HG03280 (cell line): ENCODE measurements around the gene ZMYND8.

Experiments used
- ATAC-seq: cut with Tn5 transposase; IDR thresholded peaks from one replicate; pipeline ENCODE4 v1.9.1; 2021; ENCODE audit warnings: mild to moderate bottlenecking, moderate library complexity; ENCODE audit not compliant: unreplicated experiment

The ZMYND8 gene

DNA sequence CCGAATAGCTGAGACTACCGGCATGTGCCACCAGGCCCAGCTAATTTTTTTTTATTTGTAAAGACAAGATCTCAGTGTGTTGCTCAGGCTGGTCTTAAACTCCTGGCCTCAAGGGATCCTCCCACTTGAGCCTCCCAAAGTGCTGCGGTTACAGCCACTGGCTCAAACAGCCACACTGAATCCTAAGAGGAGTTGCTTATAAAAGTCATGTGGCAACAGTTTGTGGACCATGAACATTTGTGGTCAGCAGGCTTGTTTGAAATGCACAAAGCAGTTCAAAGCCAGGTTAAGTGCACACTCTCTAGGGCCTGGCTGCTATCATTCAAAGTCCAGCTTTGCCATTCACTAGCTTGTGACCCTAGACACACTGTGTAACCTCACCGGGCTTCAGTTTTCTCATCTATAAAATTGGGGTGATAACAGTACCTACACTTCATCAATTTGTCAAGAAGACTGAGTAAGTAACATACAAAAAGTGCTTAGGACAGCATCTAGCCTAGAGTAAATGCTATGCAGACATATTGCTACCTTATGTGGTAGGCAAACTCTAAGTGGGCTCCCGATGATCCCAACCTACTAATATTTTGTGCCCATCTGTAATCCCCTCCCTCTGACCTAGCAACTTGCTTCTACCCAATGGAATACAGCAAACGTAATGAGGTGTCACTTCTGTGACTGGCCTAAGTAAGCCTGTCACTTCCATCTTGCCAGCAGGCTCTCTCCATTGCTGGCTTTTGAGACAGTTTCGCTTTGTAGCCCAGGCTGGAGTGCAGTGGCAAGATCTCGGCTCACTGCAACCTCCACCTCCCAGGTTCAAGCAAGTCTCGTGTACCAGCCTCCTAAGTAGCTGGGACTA is 122.9 kb downstream of the ZMYND8 start:
- no peak for ATAC-seq

DNA sequence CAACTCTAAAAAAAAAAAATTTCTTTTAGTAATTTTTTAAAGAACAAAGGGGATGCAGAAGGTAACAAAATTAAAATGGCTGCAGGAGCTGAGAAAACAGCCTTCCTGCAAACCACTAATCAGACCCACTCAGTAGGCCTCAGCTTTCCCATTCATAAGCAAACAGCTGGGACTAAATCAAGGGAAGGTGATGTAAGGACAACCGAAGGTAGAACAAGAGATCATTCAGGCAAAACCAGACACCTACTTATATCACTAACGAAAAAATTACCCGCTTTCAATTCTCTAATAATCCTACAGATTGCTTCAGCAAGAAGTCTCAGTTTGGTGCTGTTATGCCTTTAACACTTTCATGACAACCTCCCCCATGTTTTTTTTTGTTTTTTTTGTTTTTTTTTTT is 124.0 kb downstream of the ZMYND8 start:
- no peak for ATAC-seq

DNA sequence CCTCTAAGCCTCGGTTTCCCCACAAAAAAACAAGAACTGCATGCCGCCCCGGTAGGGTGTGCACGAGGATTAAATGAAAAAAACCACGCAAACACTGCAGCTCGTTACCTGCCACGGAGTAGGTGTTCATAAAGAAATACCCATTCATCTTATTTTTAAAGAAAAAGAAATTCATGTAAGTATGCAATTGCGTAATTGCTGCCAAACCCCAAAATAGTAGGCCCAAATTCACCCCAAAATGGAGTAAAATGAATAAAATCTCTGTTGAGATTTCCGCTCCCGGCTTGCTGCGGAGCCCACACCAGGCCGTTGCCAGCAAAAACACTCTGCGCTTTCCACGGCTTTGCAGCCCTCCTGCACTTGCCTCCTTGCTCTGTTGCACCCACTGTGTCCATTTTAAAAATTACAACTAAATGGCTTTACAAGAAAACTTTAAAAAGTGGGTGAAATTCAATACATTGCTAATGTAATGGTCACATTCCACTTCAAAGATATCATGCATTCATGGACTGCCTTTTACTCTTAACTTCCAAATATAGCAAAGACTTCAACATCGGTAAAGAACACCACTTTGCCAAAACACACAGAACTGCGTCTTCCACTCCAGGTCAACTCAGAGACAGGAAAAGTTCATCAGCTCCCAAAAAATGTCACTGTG is 125.0 kb downstream of the ZMYND8 start:
- no peak for ATAC-seq

DNA sequence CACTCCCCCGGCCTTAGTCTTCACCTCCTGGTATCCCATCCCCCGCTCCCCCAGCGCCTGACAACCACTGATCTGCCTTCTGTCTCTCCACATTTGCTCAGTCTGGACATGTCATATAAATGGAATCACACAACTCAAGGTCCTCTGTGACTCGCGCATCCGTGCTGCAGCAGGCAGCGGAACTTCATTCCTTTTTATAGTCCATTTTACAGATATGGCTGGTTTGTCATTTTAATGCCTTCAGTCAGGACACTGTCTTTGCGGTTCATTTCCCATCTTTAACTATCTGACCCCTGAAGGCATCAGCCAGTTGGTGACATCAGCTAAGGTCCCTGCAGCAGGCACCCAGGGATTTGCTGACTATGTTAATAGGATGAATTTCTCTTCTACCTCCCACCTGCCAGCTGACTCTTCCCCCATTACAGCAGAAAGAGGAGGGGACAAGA is 125.7 kb downstream of the ZMYND8 start:
- ATAC-seq, result no peak

DNA sequence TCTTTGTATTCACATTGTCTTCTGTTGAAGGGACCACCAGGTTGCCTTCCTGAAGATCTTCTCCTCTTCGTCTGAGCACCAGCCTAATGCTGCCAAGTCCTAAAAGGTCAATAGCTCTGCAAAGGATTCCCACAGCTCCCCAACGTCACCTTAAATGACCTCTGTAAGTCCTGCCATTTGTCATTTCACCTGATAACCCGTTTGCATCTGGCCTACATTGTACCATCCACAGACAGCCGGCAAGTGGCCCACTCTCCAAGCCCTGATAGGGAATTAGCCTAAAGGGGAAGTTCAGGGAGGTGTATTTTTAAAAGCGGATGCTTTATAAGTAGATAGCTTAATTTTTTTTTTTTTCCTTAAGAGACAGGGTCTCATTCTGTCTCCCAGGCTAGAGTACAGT is 127.8 kb downstream of the ZMYND8 start:
- ATAC-seq, result no peak

DNA sequence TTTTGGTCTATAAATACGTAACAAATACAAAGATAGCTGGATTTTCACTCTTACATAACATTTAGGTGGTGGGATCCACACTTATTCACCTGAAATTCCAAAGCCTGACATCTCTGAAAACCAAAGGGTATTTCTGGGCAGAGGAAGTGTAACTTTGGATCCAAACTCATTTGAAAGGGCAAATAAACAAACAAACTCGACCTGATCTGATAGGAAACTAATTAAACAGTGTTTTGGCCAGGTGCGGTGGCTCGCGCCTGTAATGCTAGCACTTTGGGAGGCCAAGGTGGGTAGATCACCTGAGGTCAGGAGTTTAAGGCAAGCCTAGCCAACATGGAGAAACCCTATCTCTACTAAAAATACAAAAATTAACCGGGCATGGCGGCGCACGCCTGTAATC is 128.9 kb downstream of the ZMYND8 start:
- ATAC-seq, result no peak

DNA sequence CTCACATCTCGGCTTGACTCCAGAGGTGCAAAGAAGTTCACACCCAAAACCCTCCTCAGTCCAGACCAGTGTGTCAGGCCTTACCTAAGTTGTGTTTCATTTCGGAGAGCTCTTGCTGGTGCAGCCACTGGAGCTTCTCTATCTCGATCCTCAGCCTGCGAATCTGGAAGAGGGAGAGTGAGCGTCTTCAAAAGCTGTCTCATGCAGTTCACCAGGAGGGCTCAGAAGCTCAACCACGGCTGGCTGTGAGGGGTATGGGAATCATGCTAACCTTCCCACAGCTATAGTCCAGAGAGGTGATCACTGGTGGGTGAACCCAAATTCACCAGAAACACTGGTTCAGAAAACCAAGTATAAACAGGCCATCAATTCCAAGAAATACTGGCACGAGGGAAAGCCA is 129.4 kb downstream of the ZMYND8 start:
- ATAC-seq, result no peak

DNA sequence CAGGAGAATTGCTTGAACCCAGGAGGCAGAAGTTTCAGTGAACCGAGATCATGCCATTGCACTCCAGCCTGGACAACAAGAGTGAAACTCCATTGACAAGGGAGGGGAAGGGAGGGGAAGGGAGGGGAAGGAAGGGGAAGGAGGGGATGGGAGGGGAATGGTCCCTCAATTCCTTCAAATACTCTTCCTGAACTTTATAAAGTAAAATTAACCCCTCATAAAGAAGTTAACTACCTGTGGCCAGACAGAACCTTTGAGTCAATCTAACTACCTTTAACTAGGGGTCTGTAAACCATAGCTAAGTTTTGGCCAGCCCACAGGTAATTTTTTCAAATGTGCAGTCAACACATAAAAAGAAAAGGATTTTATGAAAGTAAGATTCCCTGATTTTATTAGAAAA is 131.0 kb downstream of the ZMYND8 start:
- ATAC-seq, result no peak

DNA sequence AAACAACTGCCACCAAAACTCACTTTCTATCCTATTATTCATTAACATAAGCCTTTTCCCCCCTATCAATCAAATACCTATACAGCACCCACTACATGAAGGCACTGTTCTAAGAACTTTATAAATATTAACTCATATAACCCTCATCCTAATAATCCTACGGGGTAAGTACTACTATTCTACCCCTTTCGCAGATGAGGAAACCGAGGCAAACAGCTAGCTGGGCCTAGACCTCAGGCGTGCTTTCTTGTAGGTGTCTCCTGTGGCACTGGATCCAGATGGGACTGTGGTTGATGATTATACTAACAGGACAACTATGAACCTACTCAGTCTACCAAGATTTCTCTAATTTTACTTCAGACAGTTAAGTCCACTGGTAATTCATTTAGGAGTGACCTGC is 131.6 kb downstream of the ZMYND8 start:
- ATAC-seq, result no peak

DNA sequence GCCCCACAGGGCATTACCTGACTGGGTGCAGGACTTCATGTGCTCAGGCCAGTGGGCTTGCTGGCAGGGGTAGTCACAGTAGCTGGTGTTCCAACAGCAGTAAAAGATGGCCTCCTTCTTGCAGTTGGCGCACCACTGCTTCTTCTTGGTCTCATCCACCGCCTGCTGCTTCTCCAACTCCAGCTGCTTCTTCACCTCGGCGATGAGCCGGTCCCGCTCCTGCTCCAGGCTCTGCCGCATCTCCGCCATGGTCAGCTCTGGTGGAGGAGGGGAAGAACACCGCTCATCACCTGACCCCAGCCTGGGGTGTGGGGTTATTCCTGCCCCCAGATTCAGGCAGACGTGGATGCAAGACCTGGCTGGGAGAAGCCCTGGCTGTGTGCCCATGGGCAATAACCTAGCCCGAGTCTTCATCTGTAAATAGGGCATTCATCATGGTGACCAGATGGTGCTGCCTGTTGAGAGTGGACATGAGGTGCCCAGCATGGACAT is 132.2 kb downstream of the ZMYND8 start:
- ATAC-seq, result no peak

DNA sequence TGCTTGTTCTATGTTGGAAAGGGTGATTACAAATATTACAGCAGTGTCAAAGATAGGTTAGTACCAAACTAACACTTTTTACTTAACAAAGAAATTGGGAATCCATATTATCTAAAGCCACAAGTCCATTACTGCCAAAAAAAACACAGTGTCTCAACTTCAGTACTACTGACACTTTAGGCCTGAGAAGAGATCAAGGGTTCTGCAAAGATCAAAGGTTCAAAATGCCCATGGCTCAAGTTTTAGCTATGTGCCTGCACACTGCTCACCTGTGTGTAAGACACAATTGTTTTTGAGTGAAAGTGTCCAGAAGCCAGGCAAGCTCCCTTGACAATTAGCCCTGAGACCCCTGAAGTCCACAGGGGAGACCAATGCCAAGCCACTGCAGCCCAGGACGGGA is 132.6 kb downstream of the ZMYND8 start:
- no peak for ATAC-seq

DNA sequence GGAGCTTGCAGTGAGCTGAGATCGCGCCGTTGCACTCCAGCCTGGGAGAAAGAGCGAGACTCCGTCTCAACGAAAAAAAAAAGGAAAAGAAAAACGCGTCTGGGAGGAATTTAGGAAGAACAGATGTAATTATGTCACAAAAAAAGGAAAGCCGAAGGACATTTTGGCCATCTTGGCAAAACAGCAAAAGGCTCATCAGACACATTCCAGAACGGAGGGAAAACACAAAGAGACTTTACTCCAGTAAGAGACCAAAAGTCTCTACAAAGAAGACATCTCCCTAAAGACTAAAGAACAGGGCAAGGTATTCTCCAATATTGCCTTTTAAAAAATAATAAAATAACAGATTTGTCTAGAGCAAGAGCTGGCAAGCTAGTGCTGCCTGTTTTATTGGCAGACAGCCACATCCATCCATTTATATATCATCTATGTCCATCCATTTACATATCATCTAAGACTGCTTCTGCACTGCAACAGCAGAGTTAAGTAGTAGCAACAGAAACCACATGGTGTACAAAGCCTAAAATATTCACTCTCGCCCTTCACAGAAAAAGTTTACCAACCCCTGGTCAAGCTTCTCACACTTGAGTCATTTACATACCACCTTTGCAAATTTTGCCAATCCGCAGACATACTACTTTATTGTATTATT is 133.9 kb downstream of the ZMYND8 start:
- ATAC-seq, result no peak

DNA sequence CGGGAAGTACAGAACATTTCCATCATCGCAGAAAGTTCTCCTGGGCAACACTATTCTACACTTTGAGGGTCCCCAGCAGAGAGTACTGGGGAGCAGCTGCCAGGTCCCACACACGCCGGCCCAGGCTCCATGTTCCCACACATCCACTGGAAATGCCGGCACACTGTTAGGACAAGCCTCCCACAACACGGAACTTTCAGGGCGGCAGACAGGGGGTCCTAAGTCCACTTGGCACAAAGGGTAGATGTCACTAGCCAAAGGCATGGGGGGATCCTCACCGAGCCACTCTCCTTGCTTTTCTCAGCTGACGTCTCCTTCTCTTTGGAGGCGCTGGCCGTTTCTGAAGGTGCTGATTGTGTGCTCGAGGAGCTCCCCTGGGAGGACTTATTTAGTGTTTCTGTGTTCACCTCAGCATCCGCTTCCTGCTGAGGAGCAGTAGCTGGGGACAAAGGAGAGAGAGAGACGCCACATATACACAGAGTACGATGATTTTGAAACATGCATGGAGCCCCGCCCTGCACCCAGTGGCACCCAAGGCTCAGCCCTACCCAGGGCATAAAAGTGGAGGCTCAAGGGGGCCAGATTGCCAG is 135.4 kb downstream of the ZMYND8 start:
- no peak for ATAC-seq

DNA sequence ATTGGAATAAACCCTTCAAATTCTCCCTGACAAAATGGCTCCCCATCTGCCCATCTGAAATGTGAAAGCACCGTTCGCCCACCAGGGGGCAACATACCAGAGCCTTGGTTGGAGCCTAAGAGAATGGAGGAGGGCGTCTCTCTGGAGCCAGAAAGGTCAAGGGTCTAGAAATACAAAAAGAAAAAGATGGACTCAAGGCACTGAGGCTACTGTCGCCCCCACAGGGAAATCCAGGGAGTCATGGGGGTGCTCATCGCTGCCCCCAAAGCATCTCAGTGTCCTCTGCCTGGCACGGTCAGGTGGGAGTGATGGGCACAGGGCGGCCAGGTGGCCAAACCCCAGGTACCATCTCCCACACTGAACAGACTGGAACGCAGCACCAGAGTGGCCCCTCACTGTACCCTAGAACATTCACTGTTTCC is 136.3 kb downstream of the ZMYND8 start:
- ATAC-seq, result no peak

DNA sequence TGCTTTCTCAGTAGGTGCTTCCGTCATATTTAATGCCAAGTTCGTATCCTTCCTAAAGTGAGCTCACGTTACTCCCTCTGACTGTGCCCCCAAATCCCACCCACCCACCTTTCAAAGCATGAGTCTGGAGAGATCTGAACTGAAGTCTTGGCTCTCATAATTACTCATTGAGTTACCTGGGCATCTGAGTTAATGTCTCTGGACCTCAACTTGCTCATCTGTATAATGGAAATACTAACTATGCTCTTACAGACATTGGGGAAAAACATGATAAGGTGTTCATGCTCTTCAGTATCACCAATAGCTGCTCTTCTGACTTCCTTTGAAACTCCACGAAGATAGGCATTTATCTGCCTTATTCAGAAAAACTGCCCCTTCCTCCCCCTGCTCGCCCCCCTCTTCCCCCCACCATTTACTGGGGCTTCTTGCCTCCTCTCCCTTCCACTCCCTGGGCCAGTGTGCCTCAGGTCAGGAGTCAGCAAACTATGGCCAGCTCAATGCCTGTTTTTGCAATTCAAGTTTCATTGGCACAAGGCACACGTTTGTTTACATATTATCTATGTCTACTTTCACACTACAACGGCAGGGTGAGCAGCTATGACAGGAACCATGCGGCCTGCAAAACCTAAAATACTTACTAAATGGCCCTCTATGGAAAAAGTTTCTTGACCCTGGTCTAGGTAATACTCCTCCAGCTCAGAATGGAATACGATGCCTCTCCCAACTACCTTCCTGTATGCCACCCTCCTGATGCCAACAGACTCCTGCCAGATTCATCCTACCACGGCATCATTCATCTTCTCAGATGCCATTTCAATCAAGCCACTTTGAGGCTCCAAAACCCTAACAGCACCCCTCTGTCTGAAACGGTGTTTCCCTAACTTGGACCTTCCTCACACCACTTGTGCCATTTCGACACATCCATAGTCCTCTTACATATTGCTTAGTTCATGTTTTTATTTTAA is 138.7 kb downstream of the ZMYND8 start:
- no peak for ATAC-seq

DNA sequence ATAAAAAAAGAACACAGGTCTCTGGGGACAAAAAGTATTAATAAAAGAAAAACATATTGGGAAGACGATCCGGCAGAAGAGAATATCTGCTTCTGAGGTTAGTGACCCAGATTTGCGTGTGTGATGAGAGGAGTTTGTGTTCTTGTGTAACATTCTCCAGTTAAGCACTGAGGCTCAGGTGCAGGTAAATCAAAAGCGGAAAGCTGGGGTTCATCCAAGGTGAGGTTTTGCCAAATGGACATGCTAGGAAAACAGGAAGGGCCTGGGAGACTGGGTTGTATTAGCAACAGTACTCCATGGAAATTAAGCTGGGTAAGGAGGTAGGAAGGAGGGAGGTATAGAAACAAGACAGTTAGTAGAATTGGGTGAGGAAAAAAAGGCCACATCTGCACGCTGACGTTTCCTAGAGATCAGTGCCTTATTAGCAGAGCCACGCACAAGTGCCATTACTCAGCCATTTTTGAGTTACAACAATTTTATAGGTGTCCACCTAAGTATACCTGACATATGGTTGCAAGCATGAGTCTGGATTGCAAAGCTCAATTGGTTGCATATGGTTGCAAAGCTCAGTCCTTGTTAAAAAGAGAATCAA is 139.6 kb downstream of the ZMYND8 start:
- ATAC-seq, result no peak

DNA sequence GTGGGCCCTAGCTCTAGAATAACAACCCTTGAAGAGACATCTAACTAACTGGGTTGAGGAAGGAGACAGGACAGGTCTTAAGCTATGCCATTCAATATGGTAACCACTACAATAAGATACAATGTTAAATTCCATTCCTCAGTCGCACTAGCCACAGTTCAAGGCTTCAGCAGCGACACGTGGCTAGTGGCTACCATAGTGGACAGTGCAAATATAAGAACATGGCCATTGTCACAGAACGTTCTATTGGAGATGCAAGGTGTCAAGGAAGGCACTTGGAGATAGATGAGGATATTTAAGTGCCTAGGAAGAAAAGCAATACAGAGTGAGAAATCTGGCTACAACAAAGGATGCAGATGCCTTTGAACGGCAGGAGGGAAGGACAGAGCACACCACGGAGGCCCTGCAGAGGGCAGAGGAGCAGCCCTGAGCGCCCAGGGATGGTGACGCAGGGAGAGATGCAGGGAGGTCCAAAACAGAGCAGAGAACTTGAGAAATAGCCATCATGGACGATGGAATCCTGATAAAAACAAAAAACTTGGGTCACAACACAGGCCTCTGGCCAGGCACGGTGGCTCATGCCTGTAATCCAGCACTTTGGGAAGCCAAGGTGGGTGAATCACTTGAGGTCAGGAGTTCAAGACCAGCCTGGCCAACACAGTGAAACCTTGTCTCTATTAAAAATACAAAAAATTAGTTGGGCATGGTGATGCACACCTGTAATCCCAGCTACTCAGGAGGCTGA is 140.7 kb downstream of the ZMYND8 start:
- ATAC-seq, result no peak

DNA sequence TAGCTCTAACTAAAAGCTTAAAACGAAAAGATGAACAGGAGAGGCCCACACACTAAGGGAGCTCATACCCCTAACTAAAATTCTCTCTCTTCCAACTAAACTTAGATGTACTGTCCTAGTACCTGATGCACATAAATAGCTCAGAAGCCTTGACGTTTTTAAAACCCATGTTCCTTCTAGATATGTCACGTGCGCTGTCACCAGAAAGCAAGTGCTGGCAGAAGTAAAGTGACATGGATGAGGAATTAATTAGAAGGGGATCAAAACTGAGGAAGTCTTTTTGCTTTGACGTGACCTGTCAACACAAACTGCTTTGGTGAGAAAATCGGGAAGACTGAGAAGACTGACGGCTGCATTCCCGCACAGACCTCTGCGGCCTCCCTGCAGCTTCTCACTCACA is 142.5 kb downstream of the ZMYND8 start:
- no peak for ATAC-seq

DNA sequence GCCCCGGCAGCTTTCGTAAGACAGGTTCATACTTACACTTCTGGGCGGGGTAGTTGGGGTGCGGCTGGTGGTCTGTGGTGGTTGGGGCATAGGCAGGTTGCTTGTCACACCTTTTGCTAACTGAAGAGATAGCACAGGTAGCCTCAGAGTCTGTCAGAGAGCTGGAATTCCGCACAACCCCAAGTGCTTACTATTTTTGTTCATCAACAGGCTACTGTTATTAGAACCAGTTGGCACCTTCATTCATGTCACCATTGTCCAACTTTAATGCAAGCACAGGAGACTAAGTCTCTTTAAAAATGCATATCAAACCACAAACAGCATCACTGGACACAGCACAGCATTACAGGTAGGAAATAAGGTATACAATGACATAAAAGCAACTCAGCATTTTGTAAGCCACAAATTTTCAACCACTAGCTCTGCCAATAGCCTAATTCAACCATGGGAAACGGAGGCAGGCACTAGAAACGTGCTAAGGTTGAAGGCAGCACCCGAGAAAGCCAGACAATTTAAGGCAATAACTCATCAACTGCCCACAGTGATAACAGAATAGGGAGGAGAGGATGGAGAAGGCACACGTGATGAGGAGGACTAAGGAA is 143.8 kb downstream of the ZMYND8 start:
- ATAC-seq, result no peak
